Left lung (tissue), 10 donors: ENCODE data around the gene PLD4. TPM values are rescaled to one million over a fixed set of nuclear protein-coding genes. Genes with fewer than 3 reads are reported as not detected.

Source experiments
- ATAC-seq: fragments of 200-7000 bp; cut with Tn5 transposase; one replicate; pipeline ENCODE4 v1.9.1; 2020; ENCODE audit warnings: moderate library complexity
- DNase-seq, 4 donors: peaks; one replicate each; pipeline ENCODE4 v3.0.0-alpha.2; 2013 to 2020
- H3K27ac ChIP-seq, 2 donors: fragments of 200-600 bp; sonication (generic) in 1 of 2; one replicate each; pipeline versions ENCODE4 v1.5.0 to v1.8.0; 2020 to 2021
- H3K27me3 ChIP-seq, 2 donors: fragments of 200-600 bp; sonication (generic) in 1 of 2; one replicate each; pipeline versions ENCODE4 v1.5.0 to v1.8.0; 2020 to 2021
- H3K36me3 ChIP-seq, 2 donors: fragments of 200-600 bp; sonication (generic) in 1 of 2; one replicate each; pipeline versions ENCODE4 v1.5.0 to v1.8.0; 2020 to 2021
- H3K4me1 ChIP-seq, 2 donors: fragments of 200-600 bp; one replicate each; pipeline ENCODE4 v1.8.0; 2021
- H3K4me3 ChIP-seq, 2 donors: fragments of 200-600 bp; sonication (generic) in 1 of 2; one replicate each; pipeline versions ENCODE4 v1.5.0 to v1.8.0; 2020 to 2021; ENCODE audit warnings: mild to moderate bottlenecking in 1 of 2
- H3K9me3 ChIP-seq, 2 donors: fragments of 200-600 bp; sonication (generic) in 1 of 2; one replicate each; pipeline versions ENCODE4 v1.5.0 to v1.8.0; 2020 to 2021
- intact Hi-C, 2 donors: fragments of 100-400 bp; cut with DNase I; formaldehyde crosslinking; loops; one replicate each; pipeline versions ENCODE4 v1.11.2 to v1.14.2; 2022
- polyA plus RNA-seq, 6 donors: library from polyadenylated mRNA; unstranded; fragments of 120-200 nt; gene quantifications; one replicate each; pipeline ENCODE4 v1.2.1, GENCODE V29; 2013; ENCODE audit not compliant: insufficient read length in 6 of 6
- total RNA-seq, 2 donors: library from RNA; stranded (reverse); fragmentation: NEBNext Ultra II Directional; extraction: Animal tissue kit (Norgen Biotek cat#: 25700); gene quantifications; one replicate each; pipeline ENCODE4 v1.2.1, GENCODE V29; 2021
- TF ChIP-seq, protein P1 (sequence below), 2 donors: fragments of 200-600 bp; sonication (generic) in 1 of 2; IDR thresholded peaks; one replicate each; pipeline versions ENCODE4 v1.5.0 to v1.8.0; 2021; ENCODE audit warnings: antibody characterized with exemption in 2 of 2
- donor health status: DM: no; HTN: yes; CAD: no.
- donor health status: DM: no; HTN: no; CAD: no.

The PLD4 gene
- total and polyA plus RNA-seq, 8 donors, result 0.76 to 8.0 (median 4.7) TPM

DNA sequence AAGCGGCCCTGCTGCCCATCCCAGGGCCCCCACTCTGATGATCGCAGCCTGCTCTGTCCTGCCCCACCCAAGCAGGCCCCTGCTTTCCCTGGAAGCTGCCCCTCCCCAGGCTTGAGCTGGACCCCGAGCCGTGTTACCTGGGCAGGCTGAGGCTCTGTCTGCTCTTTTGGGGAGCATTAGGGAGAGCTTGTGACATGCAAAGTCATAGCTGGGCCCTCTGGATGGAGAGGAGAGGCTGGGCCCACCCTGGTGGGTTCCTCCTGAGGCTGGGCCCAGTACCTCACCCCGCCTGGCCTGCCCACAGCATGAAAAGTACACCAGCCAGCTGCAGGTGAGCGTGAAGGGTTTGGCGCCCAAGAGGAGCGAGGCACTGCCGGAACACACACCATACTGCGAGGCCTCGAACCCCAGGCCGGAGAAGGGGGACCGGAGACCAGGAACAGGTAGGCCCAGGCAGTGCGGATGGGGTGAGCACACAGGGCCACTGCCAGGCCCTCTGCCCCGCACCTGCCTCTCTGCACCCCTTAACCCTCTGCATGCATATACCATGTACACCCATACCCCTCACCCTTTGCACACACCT is 44.6 kb upstream of the PLD4 start:
- intact Hi-C loops, result no loop called here
- no peak for ATAC-seq
- peaks cover 0 to 47% of the 10 kb centered on the region in 2 donors for H3K36me3 ChIP-seq
- H3K27ac ChIP-seq, result no peak overlapping the region
- TF ChIP-seq, protein P1, sequence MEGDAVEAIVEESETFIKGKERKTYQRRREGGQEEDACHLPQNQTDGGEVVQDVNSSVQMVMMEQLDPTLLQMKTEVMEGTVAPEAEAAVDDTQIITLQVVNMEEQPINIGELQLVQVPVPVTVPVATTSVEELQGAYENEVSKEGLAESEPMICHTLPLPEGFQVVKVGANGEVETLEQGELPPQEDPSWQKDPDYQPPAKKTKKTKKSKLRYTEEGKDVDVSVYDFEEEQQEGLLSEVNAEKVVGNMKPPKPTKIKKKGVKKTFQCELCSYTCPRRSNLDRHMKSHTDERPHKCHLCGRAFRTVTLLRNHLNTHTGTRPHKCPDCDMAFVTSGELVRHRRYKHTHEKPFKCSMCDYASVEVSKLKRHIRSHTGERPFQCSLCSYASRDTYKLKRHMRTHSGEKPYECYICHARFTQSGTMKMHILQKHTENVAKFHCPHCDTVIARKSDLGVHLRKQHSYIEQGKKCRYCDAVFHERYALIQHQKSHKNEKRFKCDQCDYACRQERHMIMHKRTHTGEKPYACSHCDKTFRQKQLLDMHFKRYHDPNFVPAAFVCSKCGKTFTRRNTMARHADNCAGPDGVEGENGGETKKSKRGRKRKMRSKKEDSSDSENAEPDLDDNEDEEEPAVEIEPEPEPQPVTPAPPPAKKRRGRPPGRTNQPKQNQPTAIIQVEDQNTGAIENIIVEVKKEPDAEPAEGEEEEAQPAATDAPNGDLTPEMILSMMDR (IDR thresholded peaks at IDR 0.05), result no peak
- H3K9me3 ChIP-seq, result no peaks in the 10 kb centered on the region
- H3K27me3 ChIP-seq, result no peaks in the 10 kb centered on the region
- no peaks in the 10 kb centered on the region for H3K4me1 ChIP-seq
- peak in 1 of 4 donors; percentile 65 for DNase-seq
- H3K4me3 ChIP-seq, result no peak overlapping the region

DNA sequence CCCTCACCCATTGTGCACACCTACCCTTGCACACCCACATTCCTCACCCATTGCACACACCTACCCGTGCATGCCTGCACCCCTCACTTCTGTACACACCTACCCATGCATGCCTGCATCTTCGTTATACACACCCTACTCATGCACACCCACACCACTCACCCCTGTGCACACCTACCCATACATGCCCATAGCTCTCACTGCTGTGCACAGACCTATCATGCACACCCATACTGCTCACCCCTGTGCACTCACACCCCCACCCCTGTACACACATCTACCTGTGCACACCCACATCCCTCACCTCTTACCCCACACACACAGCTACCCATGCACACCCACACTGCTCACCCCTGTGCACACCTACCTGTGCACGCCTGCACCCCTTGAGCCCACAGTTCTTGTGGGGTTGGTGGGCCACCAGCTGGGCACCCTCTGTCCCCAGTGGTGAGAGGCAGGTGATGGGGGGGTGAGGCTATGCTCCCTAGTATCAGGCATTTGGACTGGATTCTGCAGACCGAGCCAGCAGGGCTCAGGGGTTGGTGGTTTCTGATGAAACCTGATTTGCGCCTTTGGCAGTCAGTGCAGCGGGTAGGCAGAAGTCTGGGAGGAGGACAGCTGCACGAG is 44.0 kb upstream of the PLD4 start:
- ATAC-seq (no peak), DNase-seq (peak in 1 of 4 donors; percentile 43)
- intact Hi-C loops, result no loop called here
- Histone ChIP-seq H3K36me3 (peaks cover 0 to 54% of the 10 kb centered on the region in 2 donors), H3K9me3 (no peaks in the 10 kb centered on the region), H3K4me3 (no peak overlapping the region), H3K27me3 (no peaks in the 10 kb centered on the region), H3K27ac (no peak overlapping the region), H3K4me1 (no peaks in the 10 kb centered on the region)
- TF ChIP-seq, protein P1 (IDR thresholded peaks at IDR 0.05), result no peak

DNA sequence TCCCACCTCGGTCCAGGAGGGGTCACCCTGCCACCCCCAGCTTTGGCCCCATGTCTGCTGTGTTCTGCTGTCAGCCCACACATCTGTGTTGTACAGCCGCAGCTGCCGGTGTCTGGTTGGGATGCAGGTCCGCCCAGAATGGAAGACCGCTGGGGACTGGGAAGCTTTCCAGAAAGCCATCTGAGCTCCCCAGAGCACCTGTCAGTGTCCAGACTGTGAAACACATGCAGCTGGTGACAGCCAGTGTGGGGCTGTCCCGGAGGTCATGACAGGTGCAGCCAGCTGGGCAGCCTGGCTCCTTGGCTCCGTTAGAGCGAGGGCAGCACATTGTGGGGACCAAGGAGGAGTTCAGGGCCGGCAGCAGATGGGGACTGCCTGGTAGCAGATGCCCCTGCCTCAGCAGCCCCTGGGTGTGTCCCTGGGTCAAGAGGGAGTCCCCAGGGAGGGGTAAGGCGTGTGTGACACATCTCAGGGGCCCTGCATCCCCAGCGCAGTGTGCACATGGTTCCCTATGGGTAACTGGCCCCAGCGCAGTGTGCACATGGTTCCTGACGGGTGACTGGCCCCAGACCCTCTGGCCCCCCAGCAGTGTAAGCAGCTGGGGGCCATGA is 43.2 kb upstream of the PLD4 start:
- peak in 1 of 4 donors; percentile 59 for DNase-seq
- H3K9me3 ChIP-seq, result no peaks in the 10 kb centered on the region
- intact Hi-C loops, result no loop called here
- no peaks in the 10 kb centered on the region for H3K27me3 ChIP-seq
- TF ChIP-seq, protein P1 (IDR thresholded peaks at IDR 0.05), result no peak
- no peaks in the 10 kb centered on the region for H3K4me1 ChIP-seq
- ATAC-seq, result no peak
- H3K27ac ChIP-seq, result no peak overlapping the region
- no peak overlapping the region for H3K4me3 ChIP-seq
- H3K36me3 ChIP-seq, result peaks cover 0 to 61% of the 10 kb centered on the region in 2 donors

DNA sequence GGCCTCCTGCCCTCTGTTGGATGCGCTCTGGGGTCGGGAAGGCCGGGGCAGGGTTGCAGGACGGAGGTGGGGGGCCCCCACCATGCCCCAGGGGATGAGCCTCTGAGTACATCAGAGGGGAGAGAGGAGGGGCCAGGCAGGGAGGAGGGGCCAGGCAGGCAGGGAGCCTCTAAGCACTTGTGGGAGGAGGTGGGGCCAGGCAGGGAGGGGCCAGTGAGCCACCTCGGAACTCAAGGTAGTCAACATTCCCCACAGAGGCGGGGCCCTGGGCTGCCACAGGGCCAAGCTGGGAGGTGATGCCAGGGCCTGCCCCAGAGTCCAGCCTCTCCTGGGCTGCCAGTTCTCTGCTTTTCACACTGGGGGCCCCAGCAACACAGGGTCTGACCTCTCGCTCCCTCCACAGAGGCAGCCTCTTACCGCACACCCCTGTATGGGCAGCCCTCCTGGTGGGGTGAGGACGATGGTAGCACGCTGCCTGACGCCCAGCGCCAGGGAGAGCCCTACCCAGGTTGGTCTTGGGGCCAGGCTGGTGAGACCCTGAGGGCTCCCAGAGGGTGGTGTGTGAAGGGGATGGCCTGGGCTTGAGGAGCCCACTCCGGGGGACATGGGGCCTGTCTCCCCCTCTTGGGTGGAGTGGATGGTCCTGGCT is 42.2 kb upstream of the PLD4 start:
- DNase-seq, result peak in 2 of 4 donors; percentile 81 to 90
- Histone ChIP-seq H3K27me3 (no peaks in the 10 kb centered on the region), H3K9me3 (no peaks in the 10 kb centered on the region), H3K36me3 (peaks cover 0 to 65% of the 10 kb centered on the region in 2 donors), H3K4me3 (no peak overlapping the region), H3K4me1 (no peaks in the 10 kb centered on the region), H3K27ac (no peak overlapping the region)
- peak; percentile 96 for ATAC-seq
- TF ChIP-seq, protein P1 (IDR thresholded peaks at IDR 0.05), result no peak
- intact Hi-C loops, result no loop called here
